HG03196 (cell line): ENCODE data around the gene HSPA12B.
"Not testable (repeated sequence)": the region's sequence is repeated elsewhere in the genome, so short reads cannot be mapped to it uniquely, and the experiment has no call there.

Experiments used
- ATAC-seq: cut with Tn5 transposase; IDR thresholded peaks from one replicate; pipeline ENCODE4 v1.9.1; 2021; ENCODE audit not compliant: unreplicated experiment

Gene HSPA12B

DNA sequence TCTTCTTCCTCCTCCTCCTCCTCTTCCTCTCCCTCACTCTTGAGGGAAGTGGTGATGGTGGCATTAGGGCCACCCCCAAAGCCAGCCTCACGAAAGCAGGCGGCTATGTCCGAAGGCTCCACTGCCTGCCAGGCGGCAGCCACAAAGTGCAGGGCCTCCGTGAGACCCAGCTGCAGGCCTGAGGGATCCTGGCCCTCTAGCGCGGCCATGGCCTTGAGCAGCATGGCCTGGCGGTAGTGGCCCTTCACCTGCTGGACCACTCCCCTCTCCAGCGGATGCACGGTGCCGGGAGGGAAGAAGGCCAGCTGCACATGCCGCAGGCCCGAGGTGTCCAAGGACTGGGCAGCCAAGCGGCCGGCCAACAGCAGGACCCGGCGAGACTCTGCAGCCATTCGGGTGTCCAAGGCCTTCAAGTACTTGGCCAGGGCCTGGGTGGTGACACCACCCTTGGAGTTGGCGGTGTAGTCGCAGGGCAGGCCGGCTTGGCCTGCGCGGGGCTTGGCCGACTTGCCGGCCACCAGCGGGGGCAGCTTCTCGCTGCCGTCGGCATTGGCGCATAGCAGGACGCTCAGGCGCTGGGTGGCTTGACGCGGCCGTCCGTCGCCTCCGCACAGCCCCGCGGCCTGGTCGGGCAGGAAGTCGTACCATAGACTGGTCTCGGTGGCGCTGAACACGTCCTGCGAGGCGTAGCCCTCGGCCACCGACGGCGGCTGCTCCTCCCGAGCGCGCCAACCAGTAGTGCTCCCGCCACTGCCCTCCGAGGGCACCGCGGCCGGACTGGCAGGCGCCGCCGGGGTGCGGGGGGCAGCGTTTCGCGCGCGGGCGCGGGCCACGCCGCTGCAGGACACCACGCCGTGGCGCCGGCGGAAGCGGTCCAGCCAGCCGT is 53.0 kb downstream of the HSPA12B start:
- ATAC-seq: no peak

DNA sequence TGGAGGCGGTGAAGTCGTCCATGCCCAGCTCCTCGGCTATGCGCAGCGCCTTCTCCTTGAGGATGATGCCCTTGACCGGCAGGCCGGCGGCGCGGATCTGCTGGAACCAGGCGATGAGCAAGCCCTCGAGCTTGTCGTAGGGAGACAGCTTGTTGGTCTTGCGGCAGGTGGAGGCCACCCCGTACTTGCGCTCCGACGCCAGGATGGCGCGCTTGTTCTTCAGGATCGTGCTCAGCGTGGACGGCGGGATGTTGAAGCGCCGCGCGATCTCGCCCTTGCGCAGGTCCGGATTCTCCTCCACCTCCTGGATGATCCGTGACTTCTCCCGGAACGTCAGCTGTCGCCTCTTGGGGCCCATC is 53.6 kb downstream of the HSPA12B start:
- no peak for ATAC-seq

DNA sequence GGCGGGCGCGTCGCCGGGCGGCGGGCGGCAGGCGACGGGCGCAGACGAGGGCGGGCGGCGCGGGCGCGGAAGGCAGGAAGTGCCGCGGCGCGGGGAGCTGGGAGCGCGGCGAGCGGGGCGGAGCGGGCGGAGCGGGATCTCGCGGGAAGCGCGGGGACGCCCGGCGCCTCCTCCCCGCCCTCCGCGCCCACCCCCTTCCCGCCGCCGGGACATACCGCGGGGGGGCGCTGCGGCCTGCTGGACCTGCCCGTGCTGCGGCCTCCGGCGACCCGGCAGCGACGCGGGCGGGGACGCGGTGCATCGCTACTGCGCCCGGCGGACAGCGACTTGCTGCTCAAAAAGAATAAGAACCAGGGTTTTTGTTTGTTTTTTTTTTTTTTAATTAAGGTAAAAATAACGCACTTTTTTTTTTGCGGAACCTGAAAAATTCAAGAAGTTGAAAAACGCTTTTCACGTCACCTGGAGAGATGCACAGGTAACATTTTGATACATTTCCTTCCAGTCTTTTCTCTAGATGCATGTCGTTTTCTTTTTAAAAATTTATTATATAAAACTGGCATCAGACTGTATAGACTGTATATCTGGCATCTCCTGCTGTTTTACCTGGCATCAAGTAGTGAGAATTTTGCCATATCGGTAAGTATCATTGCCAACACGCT is 54.3 kb downstream of the HSPA12B start, which contains the start of gene CENPB:
CENPB (minus strand) TSS at position 76 of the 659 bp plus-strand sequence. CDS start 257 bp downstream, outside the sequence.
- ATAC-seq: peak; percentile 75

- no peak for ATAC-seq
Observed at GRCh38 chr20:3787324-3788014, 55.0 kb downstream of the HSPA12B start.

DNA sequence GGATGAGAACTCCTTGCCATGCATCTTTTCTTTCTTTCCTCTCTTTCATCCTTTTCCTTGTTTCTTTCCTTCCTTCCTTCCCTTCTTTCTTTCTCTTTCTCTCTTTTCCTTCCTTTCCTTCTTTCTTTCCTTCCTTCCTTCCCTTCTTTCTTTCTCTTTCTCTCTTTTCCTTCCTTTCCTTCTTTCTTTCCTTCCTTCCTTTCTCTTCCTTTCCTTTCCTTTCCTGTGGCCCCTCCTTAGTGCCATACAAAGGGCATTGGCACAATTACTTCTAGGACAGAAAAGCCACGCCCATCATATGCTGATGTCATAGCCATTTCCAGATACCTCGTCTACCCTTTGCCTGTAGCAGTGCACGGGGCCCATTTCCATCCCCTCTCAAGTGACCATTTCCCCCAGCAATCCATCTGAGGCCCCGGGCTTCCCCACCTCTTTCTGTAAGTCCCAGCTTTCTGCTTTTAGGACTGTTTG is 56.2 kb downstream of the HSPA12B start:
- ATAC-seq: no peak

GRCh38 chr20:3789201-3789600 is 56.7 kb downstream of the HSPA12B start:
- not testable (repeated sequence) for ATAC-seq

- ATAC-seq: not testable (repeated sequence)
Observed at GRCh38 chr20:3794168-3794567, 61.7 kb downstream of the HSPA12B start.

DNA sequence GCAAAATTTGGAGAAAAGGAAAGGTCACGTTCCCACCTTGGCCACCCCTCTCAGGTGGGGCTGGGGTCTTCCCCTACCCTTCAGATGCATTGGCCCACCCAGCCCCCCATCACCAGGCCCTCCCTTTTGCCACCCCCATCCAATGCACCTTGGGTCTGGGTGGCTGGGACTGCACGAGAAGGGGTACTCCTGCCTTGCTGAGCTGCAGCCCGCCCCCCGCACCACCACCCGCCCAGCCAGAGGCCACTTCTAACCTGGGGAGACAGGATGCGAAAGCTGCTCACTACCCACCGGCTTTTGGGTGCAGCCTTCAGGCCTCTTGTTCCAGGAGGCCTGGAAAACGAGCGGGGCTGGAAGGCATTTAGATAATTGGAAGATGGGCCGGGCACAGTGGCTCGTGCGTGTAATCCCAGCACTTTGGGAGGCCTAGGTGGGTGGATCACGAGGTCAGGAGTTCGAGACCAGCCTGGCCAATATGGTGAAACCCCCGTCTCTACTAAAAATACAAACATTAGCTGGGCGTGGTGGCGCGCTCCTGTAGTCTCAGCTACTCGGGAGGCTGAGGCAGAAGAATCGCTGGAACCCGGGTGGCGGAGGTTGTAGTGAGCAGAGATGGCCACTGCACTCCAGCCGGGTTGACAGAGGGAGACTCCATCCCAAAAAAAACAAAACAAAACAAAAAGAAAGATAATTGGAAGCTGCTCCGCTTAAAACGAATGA is 62.4 kb downstream of the HSPA12B start:
- no peak for ATAC-seq

DNA sequence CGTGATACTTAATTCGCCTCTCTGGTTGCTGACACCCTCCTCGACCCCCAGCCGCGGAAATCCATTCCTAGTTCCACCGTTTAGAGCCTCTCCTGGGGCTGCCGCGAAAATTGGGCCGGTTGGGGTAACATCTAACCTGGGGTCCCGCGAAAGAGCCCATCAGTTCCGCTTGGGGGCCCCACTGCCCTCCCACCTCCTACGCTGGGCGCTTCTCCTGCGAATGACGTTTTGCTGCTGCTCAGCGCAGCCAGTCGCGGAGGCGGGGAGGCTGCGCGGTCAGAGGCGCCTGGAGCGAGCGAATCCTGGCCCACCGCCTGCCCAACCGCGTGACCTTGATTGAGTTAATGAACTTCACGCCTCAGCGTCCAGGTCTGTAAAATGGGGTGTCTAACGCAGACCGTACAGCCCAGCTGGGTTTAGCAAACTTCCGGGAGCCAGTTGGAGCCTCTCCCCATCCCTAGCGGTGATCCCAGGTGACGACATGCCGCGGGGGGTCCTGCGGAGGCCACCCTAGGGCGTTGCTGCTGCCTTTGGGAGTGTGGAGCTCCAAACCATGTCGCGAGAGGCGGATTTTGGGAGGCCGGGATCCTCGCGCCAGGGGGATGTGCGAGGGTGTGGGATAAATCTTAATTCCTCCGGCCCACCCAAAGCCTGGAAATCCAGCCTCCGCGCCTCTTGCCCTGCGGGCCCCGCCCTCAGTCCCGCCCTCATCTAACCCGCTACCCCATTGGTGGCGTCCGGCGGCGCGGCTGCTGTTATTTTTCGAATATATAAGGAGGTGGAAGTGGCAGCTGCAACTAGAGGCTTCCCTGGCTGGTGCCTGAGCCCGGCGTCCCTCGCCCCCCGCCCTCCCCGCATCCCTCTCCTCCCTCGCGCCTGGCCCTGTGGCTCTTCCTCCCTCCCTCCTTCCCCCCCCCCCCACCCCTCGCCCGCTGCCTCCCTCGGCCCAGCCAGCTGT is 63.3 kb downstream of the HSPA12B start, which contains the start of gene CDC25B:
CDC25B (plus strand) TSS at position 800 of the 958 bp plus-strand sequence. CDS start 222 bp downstream, outside the sequence.
- ATAC-seq: peak; percentile 50

DNA sequence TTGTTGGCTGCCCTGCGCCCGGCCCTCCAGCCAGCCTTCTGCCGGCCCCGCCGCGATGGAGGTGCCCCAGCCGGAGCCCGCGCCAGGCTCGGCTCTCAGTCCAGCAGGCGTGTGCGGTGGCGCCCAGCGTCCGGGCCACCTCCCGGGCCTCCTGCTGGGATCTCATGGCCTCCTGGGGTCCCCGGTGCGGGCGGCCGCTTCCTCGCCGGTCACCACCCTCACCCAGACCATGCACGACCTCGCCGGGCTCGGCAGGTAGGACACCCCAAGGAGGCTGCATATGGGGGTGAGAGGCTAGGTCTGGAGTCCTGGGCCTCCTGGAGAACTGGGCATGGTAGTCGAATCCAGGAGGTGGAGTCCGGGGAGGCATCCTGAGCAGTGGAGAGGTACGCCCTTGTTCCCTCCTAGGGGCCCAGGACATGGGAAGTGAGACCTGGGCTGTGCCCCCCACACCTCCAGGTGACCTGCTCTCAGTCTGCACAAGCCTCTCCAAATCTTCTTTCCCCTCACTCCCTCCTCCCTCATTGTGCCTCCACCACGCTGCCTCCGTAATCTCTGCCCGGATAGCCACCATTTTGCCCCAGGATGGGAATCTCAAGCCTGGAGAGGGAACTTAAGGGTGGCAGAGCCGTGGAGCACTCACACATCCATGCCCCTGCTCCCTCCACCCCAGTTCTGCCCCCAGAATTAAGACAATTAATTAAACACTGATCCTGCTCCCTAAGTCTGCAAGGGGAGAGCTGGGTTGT is 64.2 kb downstream of the HSPA12B start:
- ATAC-seq: peak; percentile 5

GRCh38 chr20:3797226-3797545 is 64.7 kb downstream of the HSPA12B start:
- ATAC-seq: no peak

GRCh38 chr20:3797592-3798372 is 65.3 kb downstream of the HSPA12B start:
- no peak for ATAC-seq

GRCh38 chr20:3798373-3798768 is 65.9 kb downstream of the HSPA12B start:
- ATAC-seq: no peak

DNA sequence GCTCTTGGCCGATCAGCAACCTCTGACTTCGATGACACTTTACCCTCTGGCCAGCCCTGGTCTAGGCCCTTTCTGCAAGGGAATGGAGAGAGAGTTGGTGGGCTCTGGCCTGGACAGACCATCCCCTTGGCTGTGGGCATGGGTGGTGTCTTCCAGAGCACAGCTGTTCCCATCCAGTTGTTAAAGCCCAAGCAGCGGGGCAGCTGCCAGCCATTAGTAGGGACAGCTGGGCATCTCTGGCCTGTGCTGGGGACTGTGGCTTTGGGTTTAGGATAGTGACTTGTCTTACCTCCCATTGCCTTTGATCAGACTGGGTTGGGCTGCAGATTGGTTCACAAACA is 66.4 kb downstream of the HSPA12B start:
- ATAC-seq: no peak

DNA sequence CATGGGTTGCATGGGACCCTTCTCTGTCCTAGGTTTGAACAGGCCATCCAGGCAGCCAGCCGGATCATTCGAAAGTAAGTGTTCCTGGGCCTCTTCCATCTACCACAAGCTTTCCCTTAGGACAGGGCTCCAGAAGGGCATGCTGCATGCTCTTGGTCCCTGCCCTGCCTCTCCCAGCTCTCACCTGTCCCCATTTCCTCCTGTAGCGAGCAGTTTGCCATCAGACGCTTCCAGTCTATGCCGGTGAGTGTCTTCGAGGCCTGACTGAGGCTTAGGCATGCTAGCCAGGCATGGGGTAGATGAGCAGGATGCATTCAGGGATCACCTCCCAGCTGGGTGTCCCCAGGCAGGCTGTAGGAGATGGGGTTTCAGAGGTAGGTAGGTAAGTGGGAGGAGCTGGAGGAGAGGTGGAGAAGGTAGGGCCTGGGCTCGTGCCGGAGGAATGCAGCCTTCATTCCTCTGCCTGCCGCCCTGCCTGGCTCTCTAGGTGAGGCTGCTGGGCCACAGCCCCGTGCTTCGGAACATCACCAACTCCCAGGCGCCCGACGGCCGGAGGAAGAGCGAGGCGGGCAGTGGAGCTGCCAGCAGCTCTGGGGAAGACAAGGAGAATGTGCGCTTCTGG is 67.9 kb downstream of the HSPA12B start:
- no peak for ATAC-seq

- ATAC-seq: no peak
Observed at GRCh38 chr20:3800878-3801260, 68.4 kb downstream of the HSPA12B start.

GRCh38 chr20:3801299-3801698 is 68.8 kb downstream of the HSPA12B start:
- no peak for ATAC-seq

GRCh38 chr20:3801846-3802245 is 69.4 kb downstream of the HSPA12B start:
- ATAC-seq: no peak
